Measurements from ENCODE around the gene MBP.

Gene MBP

DNA sequence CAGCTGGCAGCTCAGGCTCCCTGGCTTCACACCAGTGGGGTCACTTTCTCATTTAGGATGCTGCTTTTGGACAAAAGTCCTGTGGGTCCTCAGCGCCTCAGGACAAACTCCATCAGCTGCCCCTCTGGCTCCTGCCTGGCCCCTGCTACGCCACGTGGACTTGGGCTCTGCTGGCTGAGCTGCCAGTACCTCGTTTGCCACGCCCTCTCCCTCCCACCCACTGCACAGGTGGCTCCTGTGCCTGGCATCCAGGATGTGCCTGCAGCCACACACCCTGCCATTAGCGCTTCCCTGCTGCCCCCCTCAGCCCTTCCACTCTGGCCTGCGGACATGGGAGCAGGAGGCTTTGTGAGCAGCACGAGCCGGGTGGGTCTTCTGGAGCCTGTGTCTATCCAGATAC, 191.3 kb downstream of the MBP start:
- no peak for DNase-seq (ENCODE audit: low read depth)

DNA sequence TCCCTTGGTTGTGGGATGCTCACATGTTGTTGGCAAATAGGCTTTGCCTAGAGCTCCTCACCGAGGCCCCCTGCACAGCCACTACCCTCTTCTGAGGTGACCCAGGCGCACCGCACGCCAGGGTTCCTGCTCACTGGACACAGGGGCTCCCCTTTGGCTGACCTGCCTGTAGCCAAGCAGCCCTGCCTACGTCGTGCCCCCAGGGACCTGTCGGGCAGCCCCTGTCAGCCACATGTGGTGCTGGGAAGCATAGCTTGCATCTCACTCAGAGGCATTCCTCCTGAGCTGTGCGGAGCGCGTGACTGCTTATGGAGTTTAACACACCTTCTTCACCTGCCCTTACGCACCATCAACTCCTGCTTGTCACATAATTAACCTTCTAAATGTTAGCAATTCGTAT, 194.0 kb downstream of the MBP start:
- no peak for DNase-seq (ENCODE audit: low read depth)

DNA sequence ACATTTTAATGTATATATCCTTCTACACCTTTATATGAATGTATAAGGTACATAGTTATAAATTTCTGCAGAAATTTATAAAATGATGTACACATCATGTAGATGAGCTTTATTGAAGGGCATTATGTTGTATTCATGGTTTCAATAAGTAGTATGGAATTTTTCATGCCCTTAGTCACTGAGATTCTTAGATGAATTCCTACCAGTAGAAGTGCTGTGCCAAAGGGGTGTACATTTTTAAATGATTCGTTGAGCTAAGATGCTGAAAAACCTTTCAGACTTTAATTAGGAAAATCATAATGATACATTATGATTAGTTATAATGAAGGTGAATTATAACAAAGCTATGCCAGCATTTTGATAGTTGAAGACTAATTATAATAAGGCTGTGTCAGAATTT, 195.0 kb downstream of the MBP start:
- no peak for DNase-seq (ENCODE audit: low read depth)

DNA sequence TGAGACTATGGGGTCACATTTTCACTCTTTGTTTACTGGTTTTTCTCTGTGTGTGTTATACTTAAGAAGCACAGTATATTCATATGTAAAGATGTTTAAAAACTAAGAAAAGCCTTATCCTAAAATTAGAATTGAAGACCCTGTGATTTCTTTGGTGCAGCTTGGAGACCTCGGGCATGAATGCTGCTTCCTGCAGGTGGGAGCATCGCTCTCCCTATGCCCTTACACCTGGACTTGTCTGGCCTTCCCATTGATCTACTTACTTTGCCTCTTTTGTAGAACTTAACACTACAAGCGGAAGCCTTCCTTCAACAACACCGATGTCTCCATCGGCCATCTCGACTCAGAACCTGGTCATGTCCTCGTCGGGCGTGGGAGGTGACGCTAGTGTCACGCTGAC, 195.7 kb downstream of the MBP start:
- DNase-seq (ENCODE audit: low read depth): no peak

DNA sequence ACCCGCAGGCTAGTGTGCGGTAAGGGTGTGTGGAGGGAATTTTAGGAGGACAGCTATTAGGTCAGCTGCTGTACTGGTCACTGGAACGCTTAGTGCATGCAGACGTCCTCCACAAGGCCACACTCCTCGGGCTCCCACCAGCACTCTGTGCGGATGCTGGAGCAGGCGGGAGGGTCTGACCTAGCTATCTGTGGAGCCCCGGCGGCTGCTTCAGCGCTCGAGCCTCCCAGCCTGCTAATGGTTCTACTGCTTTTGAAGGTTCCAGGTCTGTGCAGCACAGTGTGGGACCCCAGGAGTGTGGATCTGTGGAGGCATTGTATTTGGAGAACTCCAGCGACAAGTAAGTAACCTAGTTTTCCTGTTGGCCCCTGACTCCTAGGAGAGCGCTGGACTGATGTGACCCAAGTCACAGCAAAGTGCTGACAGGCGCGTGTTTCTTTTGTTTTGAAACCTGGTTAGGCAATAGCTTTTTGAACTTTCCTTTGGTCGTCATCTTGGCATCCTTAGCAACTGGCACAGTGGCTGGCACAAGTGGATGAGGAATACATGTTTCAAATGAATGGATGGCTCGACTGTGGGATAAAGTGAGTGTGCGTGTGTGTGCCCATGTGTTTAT, 196.8 kb downstream of the MBP start:
- DNase-seq (ENCODE audit: low read depth): no peak

DNA sequence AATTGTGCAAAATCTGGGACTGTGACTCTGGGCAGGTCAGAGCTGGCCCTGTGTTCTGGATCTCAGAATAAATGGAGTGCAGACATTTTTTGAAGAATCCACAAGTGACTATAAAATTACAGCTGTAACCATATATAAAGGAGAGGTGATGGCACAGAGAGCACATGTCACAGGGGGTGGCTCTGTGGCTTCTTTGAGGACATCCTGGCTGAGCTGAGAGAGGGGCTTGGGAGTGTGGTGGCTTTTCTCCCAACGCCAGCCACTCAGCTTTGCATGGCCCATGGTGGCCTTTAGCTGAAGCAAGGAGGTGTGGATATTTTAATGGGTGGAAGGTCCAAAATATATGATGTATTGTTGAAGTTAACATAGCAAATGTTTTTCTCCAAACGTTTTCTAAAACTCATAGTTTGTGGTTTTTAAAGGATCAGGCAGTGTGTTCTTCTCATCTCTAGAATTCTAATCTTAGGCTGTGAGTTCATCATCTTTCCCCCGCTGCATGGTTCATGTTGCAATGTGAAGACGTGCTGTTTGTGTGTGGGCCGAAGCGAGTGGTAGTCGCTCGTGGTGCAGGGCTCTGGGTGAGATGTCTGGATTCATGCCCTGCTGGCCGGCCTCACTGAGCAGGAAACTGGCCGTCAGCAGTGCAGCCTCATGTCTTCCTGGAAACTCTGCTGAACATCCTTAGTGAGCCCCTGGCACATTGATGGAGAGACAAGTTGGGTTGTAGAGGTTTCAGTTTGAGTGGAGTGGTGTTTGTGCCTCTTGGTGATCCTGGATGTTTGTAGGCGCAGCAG, 200.4 kb downstream of the MBP start:
- DNase-seq (ENCODE audit: low read depth): no peak

DNA sequence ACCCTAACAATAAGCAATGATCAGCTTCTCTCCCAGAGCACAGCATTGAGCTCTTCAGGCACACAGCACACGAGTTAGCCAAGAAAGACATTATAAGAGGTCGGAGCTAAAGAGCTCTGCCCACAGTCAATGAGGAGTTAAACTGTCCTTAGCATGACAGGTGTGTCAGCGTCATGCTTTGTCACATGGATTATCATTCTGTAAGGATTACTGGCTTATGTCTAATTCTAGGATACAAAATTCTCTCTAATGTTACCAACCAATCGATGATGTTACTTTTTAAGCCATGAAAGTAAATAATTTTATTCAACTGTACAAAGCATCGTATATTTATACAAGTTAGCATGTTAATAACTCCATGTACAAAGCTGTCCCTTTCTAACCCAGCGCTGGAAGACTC, 201.4 kb downstream of the MBP start:
- no peak for DNase-seq (ENCODE audit: low read depth)
